Measurements from ENCODE around the gene PCDHB13.
A peak's percentile ranks its signal among the peaks of the same experiment; 100 is the strongest.
"Not testable (repeated sequence)": the region's sequence is repeated elsewhere in the genome, so short reads cannot be mapped to it uniquely, and the experiment has no call there.

PCDHB13 gene

GRCh38 chr5:141208478-141208877 is 5.2 kb upstream of the PCDHB13 start, which contains the start of gene PCDHB12:
Gene PCDHB12 (plus strand): TSS chr5:141208719. CDS start chr5:141208908, 189 bp downstream.
- no peak for DNase-seq

- not testable (repeated sequence) for DNase-seq
These were observed 3.4 kb upstream of the PCDHB13 start for GRCh38 chr5:141210281-141210680.

GRCh38 chr5:141210849-141211248 is 2.9 kb upstream of the PCDHB13 start:
- DNase-seq: not testable (repeated sequence)

GRCh38 chr5:141214583-141214982 is 864 bp downstream of the PCDHB13 start:
- not testable (repeated sequence) for DNase-seq

GRCh38 chr5:141215504-141215903 is 1.8 kb downstream of the PCDHB13 start:
- DNase-seq: not testable (repeated sequence)

- DNase-seq: not testable (repeated sequence)
These were observed 2.3 kb downstream of the PCDHB13 start for GRCh38 chr5:141216035-141216434.

- no peak for DNase-seq
These were observed 9.5 kb downstream of the PCDHB13 start, which contains the start of gene PCDHB14 for GRCh38 chr5:141223112-141223783. Gene PCDHB14 (plus strand): TSS chr5:141223343. CDS start chr5:141223506, 163 bp downstream.

- not testable (repeated sequence) for DNase-seq
These were observed 11.1 kb downstream of the PCDHB13 start for GRCh38 chr5:141224844-141225243.

GRCh38 chr5:141225421-141225820 is 11.7 kb downstream of the PCDHB13 start:
- DNase-seq: not testable (repeated sequence)

GRCh38 chr5:141234109-141234667 is 20.5 kb downstream of the PCDHB13 start:
- DNase-seq: no peak

- not testable (repeated sequence) for DNase-seq
These were observed 22.2 kb downstream of the PCDHB13 start for GRCh38 chr5:141235922-141236321.

- no peak for DNase-seq
These were observed 23.0 kb downstream of the PCDHB13 start for GRCh38 chr5:141236516-141237313.

GRCh38 chr5:141241496-141241895 is 27.8 kb downstream of the PCDHB13 start:
- no peak for DNase-seq

GRCh38 chr5:141245250-141245717 is 31.6 kb downstream of the PCDHB13 start, which contains the start of gene PCDHB15:
Gene PCDHB15 (plus strand): TSS chr5:141245395. CDS start chr5:141245579, 184 bp downstream.
- peak; percentile 4 for DNase-seq

GRCh38 chr5:141246971-141247370 is 33.3 kb downstream of the PCDHB13 start:
- DNase-seq: not testable (repeated sequence)

GRCh38 chr5:141247434-141247833 is 33.7 kb downstream of the PCDHB13 start:
- not testable (repeated sequence) for DNase-seq

- no peak for DNase-seq
These were observed 36.9 kb downstream of the PCDHB13 start for GRCh38 chr5:141250576-141250975.

GRCh38 chr5:141258464-141258863 is 44.7 kb downstream of the PCDHB13 start:
- no peak for DNase-seq

- no peak for DNase-seq
These were observed 45.2 kb downstream of the PCDHB13 start for GRCh38 chr5:141258948-141259347.

GRCh38 chr5:141260458-141261237 is 46.9 kb downstream of the PCDHB13 start:
- no peak for DNase-seq

- no peak for DNase-seq
These were observed 47.5 kb downstream of the PCDHB13 start for GRCh38 chr5:141261238-141261546.

Data from stimulated activated CD4-positive, alpha-beta T cell treated with anti-CD3 and anti-CD28 coated beads, Interleukin-4, amount 100 ng/mL, for 24 hours (primary cell).